Testis (tissue), 2 donors: Measurements from ENCODE around the gene ACAA1.
"Not testable (repeated sequence)": the region's sequence is repeated elsewhere in the genome, so short reads cannot be mapped to it uniquely, and the experiment has no call there.

Experiments
- CTCF ChIP-seq, 3 experiments: fragments of 450-650 bp in 2 of 3; fragments of 200-600 bp in 1 of 3; sonication (generic) in 1 of 3; IDR thresholded peaks; one replicate each; pipeline ENCODE4 v1.5.1; 2016 to 2019; ENCODE audit warnings: antibody characterized with exemption in 3 of 3, mild to moderate bottlenecking in 2 of 3, moderate library complexity in 1 of 3
- POLR2A ChIP-seq: fragments of 450-650 bp; IDR thresholded peaks from one replicate; pipeline ENCODE4 v1.6.1; 2017; ENCODE audit warnings: antibody characterized with exemption, mild to moderate bottlenecking, moderate library complexity

DNA sequence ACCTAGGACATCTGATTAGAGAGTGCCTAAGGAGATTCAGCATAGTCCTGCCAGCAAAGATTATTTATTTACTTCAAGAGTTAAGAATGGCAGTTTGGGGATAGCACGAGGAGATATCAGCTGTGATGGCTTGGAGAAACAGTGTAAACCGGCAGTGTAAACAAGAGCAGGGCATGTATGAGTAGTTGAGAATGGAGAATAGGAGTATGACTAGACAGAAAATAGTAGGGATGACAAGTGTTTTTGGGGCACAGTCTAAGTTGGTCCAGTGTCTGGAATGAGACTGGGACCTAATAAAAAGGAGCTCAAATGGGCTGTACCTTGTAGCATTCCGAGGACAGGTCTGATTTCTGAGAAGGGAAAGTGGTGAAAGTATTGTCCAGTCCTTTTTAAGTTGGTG, 59.9 kb downstream of the ACAA1 start:
- not testable (repeated sequence) for TF ChIP-seq CTCF (IDR thresholded peaks at IDR 0.05); POLR2A
